Neural progenitor cell (in vitro differentiated cells): ENCODE measurements around the gene MRPS25. TPM values are rescaled to one million over a fixed set of nuclear protein-coding genes. Genes with fewer than 3 reads are reported as not detected.

ENCODE experiments used
- DNase-seq: peaks from one replicate; pipeline ENCODE4 v3.0.0-alpha.2; 2016; ENCODE audit warnings: low spot score
- H2AFZ ChIP-seq: fragments of 200-600 bp; sonication (generic); replicated peaks from 2 replicates; pipeline ENCODE4 v1.6.1; 2016; ENCODE audit warnings: antibody characterized with exemption
- H3F3A ChIP-seq: fragments of 200-600 bp; sonication (generic); 2 replicates; pipeline ENCODE4 v1.6.1; 2016; ENCODE audit warnings: antibody characterized with exemption, low read depth
- H3K27ac ChIP-seq: fragments of 200-600 bp; sonication (generic); 2 replicates; pipeline ENCODE4 v1.5.1; 2016; ENCODE audit warnings: mild to moderate bottlenecking
- H3K27me3 ChIP-seq: fragments of 200-600 bp; sonication (generic); 2 replicates; pipeline ENCODE4 v1.6.1; 2016; ENCODE audit warnings: mild to moderate bottlenecking, moderate library complexity
- H3K36me3 ChIP-seq: fragments of 200-600 bp; sonication (generic); 2 replicates; pipeline ENCODE4 v1.5.1; 2016
- H3K4me1 ChIP-seq: fragments of 200-600 bp; sonication (generic); 2 replicates; pipeline ENCODE4 v1.6.1; 2016; ENCODE audit warnings: mixed run types
- H3K4me2 ChIP-seq: fragments of 200-600 bp; sonication (generic); 2 replicates; pipeline ENCODE4 v1.6.1; 2016
- H3K4me3 ChIP-seq: fragments of 200-600 bp; sonication (generic); 2 replicates; pipeline ENCODE4 v1.5.1; 2016
- H3K79me2 ChIP-seq: fragments of 200-600 bp; sonication (generic); 2 replicates; pipeline ENCODE4 v1.6.1; 2016; ENCODE audit warnings: low read depth
- H3K9ac ChIP-seq: fragments of 200-600 bp; sonication (generic); 2 replicates; pipeline ENCODE4 v1.6.1; 2016
- H3K9me3 ChIP-seq: fragments of 200-600 bp; sonication (generic); 2 replicates; pipeline ENCODE4 v1.5.1; 2016; ENCODE audit warnings: low read depth
- H4K20me1 ChIP-seq: fragments of 200-600 bp; sonication (generic); 2 replicates; pipeline ENCODE4 v1.6.1; 2016; ENCODE audit warnings: low read depth
- H3K27ac Mint-ChIP-seq: 3 replicates; pipeline ENCODE4 v1.8.0; 2021; ENCODE audit warnings: mixed read lengths
- H3K27me3 Mint-ChIP-seq: 2 replicates; pipeline ENCODE4 v1.8.0; 2022; ENCODE audit warnings: low read depth, mild to moderate bottlenecking, inconsistent platforms, moderate library complexity, mixed read lengths; ENCODE audit not compliant: insufficient read depth
- H3K36me3 Mint-ChIP-seq: 3 replicates; pipeline ENCODE4 v1.8.0; 2021; ENCODE audit warnings: mixed read lengths
- H3K4me1 Mint-ChIP-seq: 3 replicates; pipeline ENCODE4 v1.8.0; 2021; ENCODE audit warnings: mixed read lengths
- H3K4me3 Mint-ChIP-seq: 3 replicates; pipeline ENCODE4 v1.8.0; 2021; ENCODE audit warnings: mild to moderate bottlenecking, moderate library complexity, mixed read lengths
- H3K9me3 Mint-ChIP-seq: 3 replicates; pipeline ENCODE4 v1.8.0; 2020; ENCODE audit warnings: mixed read lengths
- CTCF ChIP-seq: fragments of 200-600 bp; sonication (generic); IDR thresholded peaks from 2 replicates; pipeline ENCODE4 v1.5.1; 2017; ENCODE audit warnings: antibody characterized with exemption, mild to moderate bottlenecking
- EZH2 ChIP-seq: fragments of 200-600 bp; sonication (generic); IDR thresholded peaks from 2 replicates; pipeline ENCODE4 v1.6.1; 2017; ENCODE audit warnings: antibody characterized with exemption, mild to moderate bottlenecking, moderate library complexity
- EZH2phosphoT487 ChIP-seq: fragments of 200-600 bp; sonication (generic); IDR thresholded peaks from 2 replicates; pipeline ENCODE4 v1.6.1; 2017; ENCODE audit warnings: antibody characterized with exemption
- total RNA-seq: library from RNA; depleted of rRNA; stranded (reverse); fragments of >200 nt; gene quantifications from 2 replicates; pipeline ENCODE4 v1.2.3, GENCODE V29; 2015; ENCODE audit warnings: low replicate concordance

MRPS25 gene
- total RNA-seq, 1 donor from 2014 or later: 28.9 TPM

GRCh38 chr3:15029625-15030024 is 35.5 kb downstream of the MRPS25 start:
- H3K36me3 ChIP-seq: peaks cover 7% of the 10 kb centered on the region
- peaks cover 31% of the 10 kb centered on the region for H3K36me3 Mint-ChIP-seq
- no peak overlapping the region for H3K4me3 Mint-ChIP-seq
- no peaks in the 10 kb centered on the region for H3K79me2 ChIP-seq
- no peak overlapping the region for H2AFZ ChIP-seq
- H3K4me2 ChIP-seq: no peak overlapping the region
- no peaks in the 10 kb centered on the region for H3K27me3 ChIP-seq
- H3K27me3 Mint-ChIP-seq: peaks cover 4% of the 10 kb centered on the region
- no peak overlapping the region for H3K27ac Mint-ChIP-seq
- no peak overlapping the region for H3K4me3 ChIP-seq
- no peak overlapping the region for H3K27ac ChIP-seq
- H3K9me3 ChIP-seq: no peaks in the 10 kb centered on the region
- H3K4me1 Mint-ChIP-seq: no peaks in the 10 kb centered on the region
- no peak for DNase-seq
- H4K20me1 ChIP-seq: no peaks in the 10 kb centered on the region
- H3K9ac ChIP-seq: no peak overlapping the region
- no peaks in the 10 kb centered on the region for H3F3A ChIP-seq
- H3K4me1 ChIP-seq: no peaks in the 10 kb centered on the region
- TF ChIP-seq CTCF: no peak
- no peak for TF ChIP-seq EZH2
- TF ChIP-seq EZH2phosphoT487: no peak
- H3K9me3 Mint-ChIP-seq: no peaks in the 10 kb centered on the region

GRCh38 chr3:15023719-15024118 is 41.4 kb downstream of the MRPS25 start:
- Mint-ChIP-seq H3K36me3 (peaks cover 37% of the 10 kb centered on the region), H3K4me3 (no peak overlapping the region), H3K4me1 (no peaks in the 10 kb centered on the region), H3K27me3 (no peaks in the 10 kb centered on the region), H3K27ac (no peak overlapping the region), H3K9me3 (no peaks in the 10 kb centered on the region)
- Histone ChIP-seq H3F3A (no peaks in the 10 kb centered on the region), H2AFZ (no peak overlapping the region), H3K4me2 (no peak overlapping the region), H3K36me3 (peaks cover 7% of the 10 kb centered on the region), H3K9ac (no peak overlapping the region), H3K27ac (no peak overlapping the region), H3K4me1 (no peaks in the 10 kb centered on the region), H3K79me2 (no peaks in the 10 kb centered on the region), H3K9me3 (no peaks in the 10 kb centered on the region), H3K27me3 (no peaks in the 10 kb centered on the region), H4K20me1 (no peaks in the 10 kb centered on the region), H3K4me3 (no peak overlapping the region)
- DNase-seq: no peak
- TF ChIP-seq CTCF: no peak
- no peak for TF ChIP-seq EZH2
- TF ChIP-seq EZH2phosphoT487: no peak

- Histone ChIP-seq H3K27ac (no peak overlapping the region), H3K4me1 (no peaks in the 10 kb centered on the region), H3K36me3 (peaks cover 7% of the 10 kb centered on the region), H2AFZ (no peak overlapping the region), H3K4me3 (no peak overlapping the region), H3K27me3 (no peaks in the 10 kb centered on the region), H3K4me2 (no peak overlapping the region), H3K9ac (no peak overlapping the region), H3F3A (no peaks in the 10 kb centered on the region), H3K9me3 (no peaks in the 10 kb centered on the region), H4K20me1 (no peaks in the 10 kb centered on the region), H3K79me2 (no peaks in the 10 kb centered on the region)
- Mint-ChIP-seq H3K36me3 (peaks cover 36% of the 10 kb centered on the region), H3K4me1 (no peaks in the 10 kb centered on the region), H3K4me3 (no peak overlapping the region), H3K27ac (no peak overlapping the region), H3K9me3 (no peaks in the 10 kb centered on the region), H3K27me3 (no peaks in the 10 kb centered on the region)
- TF ChIP-seq EZH2phosphoT487 (no peak), CTCF (no peak), EZH2 (no peak)
- no peak for DNase-seq
These were observed 41.9 kb downstream of the MRPS25 start for GRCh38 chr3:15023249-15023648.
